Subcutaneous abdominal adipose tissue (tissue), 5 donors: ENCODE results near the gene GMDS.
A peak's percentile ranks its signal among the peaks of the same experiment; 100 is the strongest.
"Not testable (repeated sequence)": the region's sequence is repeated elsewhere in the genome, so short reads cannot be mapped to it uniquely, and the experiment has no call there.

Experiments used
- H3K27ac ChIP-seq: one replicate; pipeline ENCODE4 v1.7.0; 2013; ENCODE audit warnings: low read depth, mild to moderate bottlenecking, inconsistent platforms, low read length, moderate library complexity
- H3K27me3 ChIP-seq, 5 donors: one replicate each; pipeline ENCODE4 v1.7.0; 2013; ENCODE audit warnings: low read length in 5 of 5, inconsistent platforms in 1 of 5; ENCODE audit not compliant: control insufficient read depth in 5 of 5, insufficient read depth in 4 of 5
- H3K36me3 ChIP-seq, 5 donors: one replicate each; pipeline ENCODE4 v1.7.0; 2013; ENCODE audit warnings: low read length in 5 of 5; ENCODE audit not compliant: control insufficient read depth in 5 of 5, insufficient read depth in 5 of 5
- H3K4me1 ChIP-seq, 5 donors: one replicate each; pipeline ENCODE4 v1.7.0; 2013; ENCODE audit warnings: low read length in 5 of 5, mild to moderate bottlenecking in 3 of 5, moderate library complexity in 1 of 5; ENCODE audit not compliant: control insufficient read depth in 5 of 5, insufficient read depth in 5 of 5
- H3K4me3 ChIP-seq, 5 donors: one replicate each; pipeline ENCODE4 v1.7.0; 2013; ENCODE audit warnings: low read length in 5 of 5, low read depth in 1 of 5
- H3K9ac ChIP-seq, 5 donors: one replicate each; pipeline ENCODE4 v1.7.0; 2013; ENCODE audit warnings: low read length in 5 of 5, mild to moderate bottlenecking in 4 of 5, moderate library complexity in 3 of 5
- H3K9me3 ChIP-seq, 5 donors: one replicate each; pipeline ENCODE4 v1.7.0; 2013; ENCODE audit warnings: low read length in 5 of 5; ENCODE audit not compliant: control insufficient read depth in 5 of 5
- donor health status: healthy.
- donor health status: healthy.
- donor health status: healthy.
- donor health status: healthy.
- donor health status: healthy.

Gene GMDS

DNA sequence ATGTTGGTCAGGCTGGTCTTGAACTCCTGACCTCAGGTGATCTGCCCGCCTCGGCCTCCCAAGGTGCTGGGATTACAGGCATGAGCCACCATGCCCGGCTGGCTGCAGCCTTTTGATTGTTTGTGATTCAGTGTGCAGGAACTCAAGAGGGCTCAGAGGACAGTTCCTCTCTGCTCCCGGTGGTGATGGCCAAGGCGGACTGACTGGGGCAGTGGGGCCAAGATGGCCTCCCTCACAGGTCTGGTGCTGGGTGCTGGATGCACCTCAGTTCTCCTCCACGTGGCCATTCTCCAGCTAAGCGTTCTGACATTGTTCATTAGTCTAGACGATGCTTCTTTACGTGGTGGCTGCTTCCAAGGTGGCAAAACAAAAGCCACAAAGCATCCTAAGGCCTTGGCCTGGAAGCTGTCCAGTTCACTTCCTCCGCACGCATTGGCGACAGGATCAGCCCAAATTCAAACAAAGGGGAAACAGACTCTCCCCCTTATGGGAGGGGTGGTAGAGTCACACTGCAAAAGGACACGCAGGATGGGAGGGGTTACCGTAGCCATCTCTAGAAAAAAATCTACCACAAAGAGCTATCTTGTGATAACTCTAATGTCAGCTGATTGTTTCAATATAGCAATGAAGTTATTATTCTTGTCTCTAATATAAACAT is 488.8 kb downstream of the GMDS start:
- Histone ChIP-seq H3K27ac (no peak overlapping the region), H3K4me1 (peaks cover 0 to 2% (median 0%) of the 10 kb centered on the region in 5 donors), H3K4me3 (no peak overlapping the region), H3K27me3 (no peaks in the 10 kb centered on the region), H3K36me3 (no peaks in the 10 kb centered on the region), H3K9me3 (no peaks in the 10 kb centered on the region), H3K9ac (no peak overlapping the region)

DNA sequence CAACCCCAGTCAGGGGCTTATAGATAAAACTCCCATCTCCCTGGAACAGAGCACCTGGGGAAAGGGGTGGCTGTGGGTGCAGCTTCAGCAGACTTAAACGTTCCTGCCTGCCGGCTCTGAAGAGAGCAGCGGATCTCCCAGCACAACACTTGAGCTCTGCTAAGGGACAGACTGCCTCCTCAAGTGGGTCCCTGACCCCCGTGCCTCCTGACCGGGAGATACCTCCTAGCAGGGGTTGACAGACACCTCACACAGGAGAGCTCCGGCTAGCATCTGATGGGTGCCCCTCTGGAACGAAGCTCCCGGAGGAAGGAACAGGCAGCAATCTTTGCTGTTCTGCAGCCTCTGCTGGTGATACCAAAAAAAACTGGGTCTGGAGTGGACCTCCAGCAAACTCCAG is 494.3 kb downstream of the GMDS start:
- H3K4me3 ChIP-seq, result not testable (repeated sequence)

DNA sequence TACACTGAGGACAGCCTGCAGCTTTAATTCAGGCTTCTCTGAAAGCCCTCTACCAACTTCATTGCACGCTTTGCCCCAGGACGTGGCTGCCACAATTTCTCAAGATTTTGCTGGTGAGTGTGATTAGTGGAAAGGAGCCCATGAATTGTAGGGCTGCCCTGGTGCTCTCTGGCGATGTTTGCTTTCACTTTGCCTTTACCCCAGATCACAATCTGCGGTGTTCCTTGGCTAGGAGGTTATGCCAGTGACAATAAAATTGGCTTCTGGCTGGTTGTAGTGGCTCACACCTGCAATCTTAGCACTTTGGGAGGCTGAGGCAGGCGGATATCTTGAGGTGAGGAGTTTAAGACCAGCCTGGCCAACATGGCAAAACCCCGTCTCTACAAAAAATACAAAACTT is 496.4 kb downstream of the GMDS start:
- Histone ChIP-seq H3K36me3 (no peaks in the 10 kb centered on the region), H3K4me3 (peak overlapping the region in 4 of 5 donors; percentile 27 to 56 (median 41)), H3K9ac (no peak overlapping the region), H3K27ac (no peak overlapping the region), H3K27me3 (no peaks in the 10 kb centered on the region), H3K4me1 (peaks cover 1 to 9% (median 5%) of the 10 kb centered on the region in 5 donors), H3K9me3 (peaks cover 0 to 5% (median 0%) of the 10 kb centered on the region in 5 donors)

More for the DNA sequence above, 494.3 kb downstream of the GMDS start:
- H3K36me3 ChIP-seq, H3K9me3 ChIP-seq, H3K4me1 ChIP-seq, H3K9ac ChIP-seq, H3K27me3 ChIP-seq, H3K27ac ChIP-seq: not testable (repeated sequence)

DNA sequence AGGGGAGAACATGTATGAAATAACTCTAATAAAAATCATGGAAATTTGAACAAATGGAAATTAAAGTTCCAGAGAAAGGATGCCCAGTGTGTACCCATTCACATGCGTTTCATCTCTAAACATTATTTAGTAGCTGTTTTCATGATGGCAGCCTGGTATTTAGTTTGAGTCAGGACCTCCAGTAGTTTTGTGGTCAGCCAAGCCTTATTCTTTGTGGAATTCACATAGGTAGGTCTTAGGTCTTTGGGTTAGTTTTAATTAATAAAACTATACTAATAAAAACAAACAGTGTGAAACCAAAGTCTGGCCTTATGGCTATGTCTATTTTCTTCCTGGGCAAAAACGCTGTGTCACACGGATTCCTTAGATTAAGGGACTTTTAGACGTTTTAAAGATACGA is 497.9 kb downstream of the GMDS start:
- H3K36me3 ChIP-seq, result no peaks in the 10 kb centered on the region
- no peaks in the 10 kb centered on the region for H3K27me3 ChIP-seq
- H3K9me3 ChIP-seq, result peaks cover 0 to 5% (median 0%) of the 10 kb centered on the region in 5 donors
- H3K27ac ChIP-seq, result no peak overlapping the region
- no peak overlapping the region for H3K4me3 ChIP-seq
- H3K4me1 ChIP-seq, result peaks cover 1 to 9% (median 5%) of the 10 kb centered on the region in 5 donors
- no peak overlapping the region for H3K9ac ChIP-seq

DNA sequence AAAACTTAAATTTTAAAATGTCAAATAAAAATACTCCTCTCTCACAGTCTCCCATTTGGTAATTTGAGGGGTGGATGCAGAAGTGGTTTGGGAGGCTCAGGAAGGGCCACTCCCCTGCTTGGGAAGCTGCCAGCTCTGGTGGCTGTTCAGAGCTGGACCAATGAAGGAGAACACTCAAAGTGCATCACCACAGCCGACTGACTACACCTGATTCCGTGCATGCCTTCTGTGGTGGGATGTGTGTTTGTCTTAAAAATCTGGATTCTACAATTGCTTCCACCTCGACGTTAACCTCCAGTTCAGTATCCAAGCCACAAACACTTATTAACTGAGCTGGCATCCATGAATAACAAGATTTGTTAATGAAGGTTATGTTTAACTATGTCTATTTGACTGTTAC is 498.4 kb downstream of the GMDS start:
- H3K9ac ChIP-seq, result no peak overlapping the region
- H3K4me1 ChIP-seq, result peaks cover 1 to 9% (median 5%) of the 10 kb centered on the region in 5 donors
- H3K36me3 ChIP-seq, result no peaks in the 10 kb centered on the region
- no peaks in the 10 kb centered on the region for H3K27me3 ChIP-seq
- H3K9me3 ChIP-seq, result peaks cover 0 to 5% (median 0%) of the 10 kb centered on the region in 5 donors
- no peak overlapping the region for H3K4me3 ChIP-seq
- no peak overlapping the region for H3K27ac ChIP-seq

- no peaks in the 10 kb centered on the region for H3K27me3 ChIP-seq
- H3K36me3 ChIP-seq, result no peaks in the 10 kb centered on the region
- no peak overlapping the region for H3K27ac ChIP-seq
- peaks cover 1 to 9% (median 5%) of the 10 kb centered on the region in 5 donors for H3K4me1 ChIP-seq
- H3K9me3 ChIP-seq, result peaks cover 0 to 5% (median 0%) of the 10 kb centered on the region in 5 donors
- H3K4me3 ChIP-seq, result no peak overlapping the region
- H3K9ac ChIP-seq, result no peak overlapping the region
These were observed 499.6 kb downstream of the GMDS start for GRCh38 chr6:1745814-1746213.

- Histone ChIP-seq H3K27me3 (no peaks in the 10 kb centered on the region), H3K4me1 (peaks cover 1 to 9% (median 5%) of the 10 kb centered on the region in 5 donors), H3K9me3 (no peaks in the 10 kb centered on the region), H3K9ac (no peak overlapping the region), H3K36me3 (no peaks in the 10 kb centered on the region), H3K4me3 (no peak overlapping the region), H3K27ac (no peak overlapping the region)
These were observed 500.9 kb downstream of the GMDS start for GRCh38 chr6:1744543-1744942.

DNA sequence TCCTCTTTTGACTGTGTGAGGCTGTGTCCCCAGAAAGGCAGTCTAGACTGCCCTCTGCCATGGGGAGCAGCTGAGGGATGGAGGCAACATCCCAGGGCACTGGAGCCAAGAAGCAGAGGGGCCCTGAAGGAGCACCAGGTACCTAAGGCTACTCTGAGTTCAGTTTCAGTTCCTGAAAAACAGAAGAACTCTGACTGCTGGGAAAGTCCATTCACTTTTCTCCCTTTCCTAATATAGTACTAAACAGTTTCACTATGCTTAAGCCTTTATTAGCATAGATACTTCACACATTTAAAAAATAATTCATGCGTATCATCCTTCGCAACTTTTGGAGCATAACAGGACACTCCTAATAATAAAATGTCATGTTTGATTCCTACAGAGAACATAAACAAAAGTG is 505.7 kb downstream of the GMDS start:
- no peak overlapping the region for H3K9ac ChIP-seq
- no peaks in the 10 kb centered on the region for H3K27me3 ChIP-seq
- H3K36me3 ChIP-seq, result no peaks in the 10 kb centered on the region
- H3K9me3 ChIP-seq, result no peaks in the 10 kb centered on the region
- H3K4me1 ChIP-seq, result no peaks in the 10 kb centered on the region
- H3K4me3 ChIP-seq, result no peak overlapping the region
- no peak overlapping the region for H3K27ac ChIP-seq

DNA sequence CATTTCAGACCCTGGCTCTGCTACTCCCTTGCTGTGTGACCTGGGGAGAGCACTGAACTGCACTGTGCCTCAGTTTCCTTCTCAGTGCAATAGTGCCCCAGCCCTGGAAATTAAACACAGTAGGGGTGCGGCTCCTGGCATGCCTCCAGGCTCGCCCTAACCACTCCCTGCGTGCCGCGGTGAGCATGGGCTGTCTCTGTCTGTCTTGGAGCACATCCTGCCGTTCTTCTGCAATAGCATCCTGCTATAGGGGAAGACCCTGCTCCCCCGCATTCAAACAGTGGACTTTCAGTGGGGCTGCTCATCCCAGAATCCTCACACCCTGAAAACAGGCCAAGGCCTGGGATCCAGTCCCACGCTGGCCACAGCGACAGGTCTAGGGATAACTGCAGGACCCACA is 506.2 kb downstream of the GMDS start:
- H3K36me3 ChIP-seq, result no peaks in the 10 kb centered on the region
- H3K27me3 ChIP-seq, result no peaks in the 10 kb centered on the region
- H3K4me3 ChIP-seq, result no peak overlapping the region
- H3K9ac ChIP-seq, result no peak overlapping the region
- no peak overlapping the region for H3K27ac ChIP-seq
- no peaks in the 10 kb centered on the region for H3K4me1 ChIP-seq
- H3K9me3 ChIP-seq, result no peaks in the 10 kb centered on the region

GRCh38 chr6:1738558-1739081 is 506.8 kb downstream of the GMDS start:
- no peaks in the 10 kb centered on the region for H3K9me3 ChIP-seq
- H3K36me3 ChIP-seq, result no peaks in the 10 kb centered on the region
- no peak overlapping the region for H3K27ac ChIP-seq
- no peak overlapping the region for H3K4me3 ChIP-seq
- no peaks in the 10 kb centered on the region for H3K4me1 ChIP-seq
- no peaks in the 10 kb centered on the region for H3K27me3 ChIP-seq
- no peak overlapping the region for H3K9ac ChIP-seq
